ENCODE data around the gene RALGDS. TPM values are rescaled to one million over a fixed set of nuclear protein-coding genes. Genes with fewer than 3 reads are reported as not detected.

RALGDS gene
- total and polyA plus RNA-seq, 2 of the 13 experiments (the other 11 are each of a cell fraction or from before 2014, with no cell fraction given) = 12.9 to 25.5 TPM

DNA sequence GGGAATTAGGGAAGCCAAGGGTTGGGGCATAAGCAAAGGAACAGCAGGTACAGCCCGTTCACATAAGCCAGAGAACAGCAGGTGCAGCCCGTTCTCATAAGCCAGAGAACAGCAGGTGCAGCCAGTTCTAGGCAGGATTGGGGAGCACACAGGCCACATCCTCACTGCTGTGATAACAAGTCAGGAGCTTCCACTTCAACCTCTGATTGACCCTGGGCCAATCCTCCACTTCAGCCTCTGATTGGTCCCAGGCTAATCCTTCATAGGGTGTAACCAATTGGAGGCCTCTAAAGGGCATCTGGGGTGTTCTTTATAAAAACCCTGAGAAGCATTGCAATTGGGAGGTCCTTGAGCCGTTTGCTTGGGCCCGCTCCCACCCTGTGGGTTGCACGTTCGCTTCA lies 31.8 kb downstream of the RALGDS start:
- H3K9ac ChIP-seq (ENCODE audit: insufficient read depth, low read depth, low read length) = no peak overlapping the region
- BruUV-seq (replicated peaks) = no TSS peak

DNA sequence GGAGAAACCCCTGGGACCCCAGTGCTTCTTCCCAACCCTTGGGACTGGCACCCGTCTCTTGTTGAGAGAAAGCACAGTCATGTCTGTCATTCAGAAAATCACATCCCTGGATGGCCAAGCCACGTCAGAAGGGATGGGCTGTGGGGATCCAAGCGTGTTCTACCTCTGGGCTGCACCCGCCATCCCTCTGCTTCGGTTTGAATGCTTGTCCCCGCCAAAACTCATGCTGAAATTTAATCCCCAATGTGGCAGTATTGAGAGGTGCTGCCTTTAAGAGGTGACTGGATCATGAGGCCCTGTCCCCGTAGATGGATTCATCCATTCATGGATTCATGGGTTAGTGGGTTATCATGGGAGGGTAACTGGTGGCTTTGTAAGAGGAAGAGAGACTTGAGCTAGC lies 32.3 kb downstream of the RALGDS start:
- Histone ChIP-seq H3K4me1 (ENCODE audit: insufficient read depth, low read length) (no peaks in the 10 kb centered on the region), H3K79me2 (ENCODE audit: insufficient read depth, low read length) (no peaks in the 10 kb centered on the region), H2AFZ (ENCODE audit: low read length) (no peak overlapping the region), H3K4me2 (ENCODE audit: low read depth, low read length) (no peak overlapping the region), H3K27me3 (ENCODE audit: control insufficient read depth in 1 of 2, insufficient read depth in 2 of 2, low read length in 2 of 2) (peaks cover 0 to 15% of the 10 kb centered on the region in 2 experiments; a peak in 2 of 5 replicates), H3K36me3 (replicated peaks in 1 of 2; ENCODE audit: control insufficient read depth in 1 of 2, insufficient read depth in 2 of 2, low read length in 2 of 2) (no peaks in the 10 kb centered on the region), H3K27ac (ENCODE audit: extremely low read length, insufficient read depth, low read length) (no peak overlapping the region), H3K9ac (ENCODE audit: insufficient read depth, low read depth, low read length) (no peak overlapping the region), H4K20me1 (ENCODE audit: insufficient read depth, low read length) (no peaks in the 10 kb centered on the region), H3K4me3 (replicated peaks in 1 of 3; ENCODE audit: insufficient read depth in 1 of 3, low read depth in 2 of 3, low read length in 3 of 3) (no peak overlapping the region), H3K9me3 (ENCODE audit: low read length) (no peaks in the 10 kb centered on the region)
- ATAC-seq (no peak), FAIRE-seq (no peak), DNase-seq (ENCODE audit: low spot score) (no peak)
- intact Hi-C loops (cut with micrococcal nuclease; ENCODE audit: unreplicated experiment) (no loop called here), in situ Hi-C loops (cut with HindIII; ENCODE audit: extremely low pct_ligation_motif_present, low pct_unique_long_range_greater_than_20kb) (no loop called here)
- TF ChIP-seq CHCHD3 (CRISPR knock-in tag; IDR thresholded peaks at IDR 0.05) (no peak), HIVEP1 (CRISPR knock-in tag; IDR thresholded peaks at IDR 0.05) (no peak), LCORL (IDR thresholded peaks at IDR 0.05) (no peak), LCORL (CRISPR knock-in tag; IDR thresholded peaks at IDR 0.05) (no peak), ZNF335 (CRISPR knock-in tag; IDR thresholded peaks at IDR 0.05) (no peak), HOXA5 (CRISPR knock-in tag; IDR thresholded peaks at IDR 0.05) (no peak), SP1 (IDR thresholded peaks at IDR 0.05) (no peak), SP1 (CRISPR knock-in tag; IDR thresholded peaks at IDR 0.05) (no peak), SPEN (CRISPR knock-in tag; IDR thresholded peaks at IDR 0.05; ENCODE audit: low read depth) (no peak), ZNF282 (IDR thresholded peaks at IDR 0.05; ENCODE audit: partially characterized antibody) (no peak), RXRA (CRISPR knock-in tag; IDR thresholded peaks at IDR 0.05) (no peak), ELF1 (CRISPR knock-in tag; IDR thresholded peaks at IDR 0.05) (no peak), ZNF124 (CRISPR knock-in tag; IDR thresholded peaks at IDR 0.05) (no peak)
- TF ChIP-seq, protein P1, sequence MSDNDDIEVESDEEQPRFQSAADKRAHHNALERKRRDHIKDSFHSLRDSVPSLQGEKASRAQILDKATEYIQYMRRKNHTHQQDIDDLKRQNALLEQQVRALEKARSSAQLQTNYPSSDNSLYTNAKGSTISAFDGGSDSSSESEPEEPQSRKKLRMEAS (IDR thresholded peaks at IDR 0.05) = no peak
- ChIA-PET CTCF (ENCODE audit: low intra/inter-chr PET ratio, low total read pairs) (no interaction called here), POLR2A (interaction anchor here (0.8 kb wide), 1 partner anchor 58 kb away, joined by 3 read pairs; the partner anchor contains the start of gene GTF3C5)
- 49% methylated on average over 2 of the region's 7 CpGs for WGBS (ENCODE audit: low lambda C conversion rate)
- no TSS peak for BruUV-seq (replicated peaks)

More for the DNA sequence above, 31.8 kb downstream of the RALGDS start:
- ATAC-seq = no peak
- ChIA-PET CTCF (ENCODE audit: low intra/inter-chr PET ratio, low total read pairs) (no interaction called here), POLR2A (interaction anchor here (0.8 kb wide), 1 partner anchor 58 kb away, joined by 3 read pairs; the partner anchor contains the start of gene GTF3C5)
- H4K20me1 ChIP-seq (ENCODE audit: insufficient read depth, low read length) = no peaks in the 10 kb centered on the region
- no peak overlapping the region for H3K27ac ChIP-seq (ENCODE audit: extremely low read length, insufficient read depth, low read length)
- in situ Hi-C loops (cut with HindIII; ENCODE audit: extremely low pct_ligation_motif_present, low pct_unique_long_range_greater_than_20kb) (no loop called here), intact Hi-C loops (cut with micrococcal nuclease; ENCODE audit: unreplicated experiment) (no loop called here)
- no peak overlapping the region for H3K4me3 ChIP-seq (replicated peaks in 1 of 3; ENCODE audit: insufficient read depth in 1 of 3, low read depth in 2 of 3, low read length in 3 of 3)
- no peak overlapping the region for H3K4me2 ChIP-seq (ENCODE audit: low read depth, low read length)
- no peak for DNase-seq (ENCODE audit: low spot score)
- H3K36me3 ChIP-seq (replicated peaks in 1 of 2; ENCODE audit: control insufficient read depth in 1 of 2, insufficient read depth in 2 of 2, low read length in 2 of 2) = no peaks in the 10 kb centered on the region
- no peak for FAIRE-seq
- WGBS (ENCODE audit: low lambda C conversion rate) = 66% methylated on average over 6 of the region's 6 CpGs
- no peaks in the 10 kb centered on the region for H3K9me3 ChIP-seq (ENCODE audit: low read length)
- TF ChIP-seq, protein P2, sequence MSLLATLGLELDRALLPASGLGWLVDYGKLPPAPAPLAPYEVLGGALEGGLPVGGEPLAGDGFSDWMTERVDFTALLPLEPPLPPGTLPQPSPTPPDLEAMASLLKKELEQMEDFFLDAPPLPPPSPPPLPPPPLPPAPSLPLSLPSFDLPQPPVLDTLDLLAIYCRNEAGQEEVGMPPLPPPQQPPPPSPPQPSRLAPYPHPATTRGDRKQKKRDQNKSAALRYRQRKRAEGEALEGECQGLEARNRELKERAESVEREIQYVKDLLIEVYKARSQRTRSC (CRISPR knock-in tag; IDR thresholded peaks at IDR 0.05; ENCODE audit: low read depth) = no peak
- TF ChIP-seq EED (CRISPR knock-in tag; IDR thresholded peaks at IDR 0.05) = no peak
- TF ChIP-seq NFYC (CRISPR knock-in tag; IDR thresholded peaks at IDR 0.05) = peak; percentile 46
- no peak for TF ChIP-seq PCBP2 (optimal IDR thresholded peaks at IDR 0.05; ENCODE audit: low read depth, low read length, poor library complexity, severe bottlenecking)
- no peak for TF ChIP-seq PAWR (CRISPR knock-in tag; IDR thresholded peaks at IDR 0.05; ENCODE audit: borderline replicate concordance)
- no peak for TF ChIP-seq ZSCAN31 (CRISPR knock-in tag; IDR thresholded peaks at IDR 0.05; ENCODE audit: low read depth)
- H3K79me2 ChIP-seq (ENCODE audit: insufficient read depth, low read length) = no peaks in the 10 kb centered on the region
- no peak overlapping the region for H2AFZ ChIP-seq (ENCODE audit: low read length)
- no peaks in the 10 kb centered on the region for H3K4me1 ChIP-seq (ENCODE audit: insufficient read depth, low read length)
- peaks cover 0 to 15% of the 10 kb centered on the region in 2 experiments; a peak in 2 of 5 replicates for H3K27me3 ChIP-seq (ENCODE audit: control insufficient read depth in 1 of 2, insufficient read depth in 2 of 2, low read length in 2 of 2)
